ENCODE measurements around the gene TTR. TPM values are rescaled to one million over a fixed set of nuclear protein-coding genes. Genes with fewer than 3 reads are reported as not detected.

Gene TTR
- total and polyA plus RNA-seq, 4 donors: 295 to 4,751 (median 926) TPM

- TF ChIP-seq YY1 (IDR thresholded peaks at IDR 0.05) (no peak), FOXA1 (IDR thresholded peaks at IDR 0.05) (no peak), RAD21 (IDR thresholded peaks at IDR 0.05) (peak in 1 of 2 donors; percentile 9), GABPA (IDR thresholded peaks at IDR 0.05 in 1 of 2, conservative IDR thresholded peaks at IDR 0.05 in 1 of 2) (no peak), HNF4A (conservative IDR thresholded peaks at IDR 0.05) (peak; percentile 68 to 69)
- TF ChIP-seq, protein P1, sequence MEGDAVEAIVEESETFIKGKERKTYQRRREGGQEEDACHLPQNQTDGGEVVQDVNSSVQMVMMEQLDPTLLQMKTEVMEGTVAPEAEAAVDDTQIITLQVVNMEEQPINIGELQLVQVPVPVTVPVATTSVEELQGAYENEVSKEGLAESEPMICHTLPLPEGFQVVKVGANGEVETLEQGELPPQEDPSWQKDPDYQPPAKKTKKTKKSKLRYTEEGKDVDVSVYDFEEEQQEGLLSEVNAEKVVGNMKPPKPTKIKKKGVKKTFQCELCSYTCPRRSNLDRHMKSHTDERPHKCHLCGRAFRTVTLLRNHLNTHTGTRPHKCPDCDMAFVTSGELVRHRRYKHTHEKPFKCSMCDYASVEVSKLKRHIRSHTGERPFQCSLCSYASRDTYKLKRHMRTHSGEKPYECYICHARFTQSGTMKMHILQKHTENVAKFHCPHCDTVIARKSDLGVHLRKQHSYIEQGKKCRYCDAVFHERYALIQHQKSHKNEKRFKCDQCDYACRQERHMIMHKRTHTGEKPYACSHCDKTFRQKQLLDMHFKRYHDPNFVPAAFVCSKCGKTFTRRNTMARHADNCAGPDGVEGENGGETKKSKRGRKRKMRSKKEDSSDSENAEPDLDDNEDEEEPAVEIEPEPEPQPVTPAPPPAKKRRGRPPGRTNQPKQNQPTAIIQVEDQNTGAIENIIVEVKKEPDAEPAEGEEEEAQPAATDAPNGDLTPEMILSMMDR (IDR thresholded peaks at IDR 0.05; ENCODE audit: low read depth, low read length, missing input control): no peak
Measured at GRCh38 chr18:31573051-31573450, 18.6 kb upstream of the TTR start (continued).

GRCh38 chr18:31574359-31574758, 17.3 kb upstream of the TTR start:
- Histone ChIP-seq H3K36me3 (ENCODE audit: control insufficient read depth in 4 of 4, insufficient read depth in 3 of 4, low read depth in 1 of 4, low read length in 3 of 4) (no peaks in the 10 kb centered on the region), H3K4me1 (ENCODE audit: control insufficient read depth in 4 of 4, insufficient read depth in 4 of 4, low read length in 3 of 4) (peaks cover 5 to 53% (median 42%) of the 10 kb centered on the region in 4 donors), H3K27ac (ENCODE audit: low read depth in 1 of 2, low read length in 2 of 2) (no peak overlapping the region), H3K9ac (ENCODE audit: low read depth in 1 of 2, low read length in 2 of 2) (no peak overlapping the region), H3K9me3 (ENCODE audit: control insufficient read depth in 4 of 4, low read length in 3 of 4) (no peaks in the 10 kb centered on the region), H3K4me3 (ENCODE audit: low read depth in 1 of 3, low read length in 3 of 3) (no peak overlapping the region), H3K27me3 (ENCODE audit: control insufficient read depth in 4 of 4, insufficient read depth in 4 of 4, low read length in 3 of 4) (no peaks in the 10 kb centered on the region)
- no peak for DNase-seq (ENCODE audit: low spot score)
- WGBS: 25% methylated on average over 1 of the region's 1 CpG
- TF ChIP-seq HNF4G (IDR thresholded peaks at IDR 0.05) (peak; percentile 33), FOXA1 (IDR thresholded peaks at IDR 0.05) (no peak), FOXA2 (IDR thresholded peaks at IDR 0.05) (no peak), NR2F2 (IDR thresholded peaks at IDR 0.05) (no peak), RAD21 (IDR thresholded peaks at IDR 0.05) (peak in 1 of 2 donors; percentile 30), RXRA (IDR thresholded peaks at IDR 0.05) (peak; percentile 68 to 77), ATF3 (IDR thresholded peaks at IDR 0.05) (peak; percentile 73), SP1 (IDR thresholded peaks at IDR 0.05) (peak; percentile 62), MAX (IDR thresholded peaks at IDR 0.05) (peak; percentile 35), TAF1 (conservative IDR thresholded peaks at IDR 0.05) (no peak), YY1 (IDR thresholded peaks at IDR 0.05) (no peak), JUND (IDR thresholded peaks at IDR 0.05) (peak; percentile 26 to 32), HNF4A (conservative IDR thresholded peaks at IDR 0.05) (peak; percentile 72 to 78), GABPA (IDR thresholded peaks at IDR 0.05 in 1 of 2, conservative IDR thresholded peaks at IDR 0.05 in 1 of 2) (no peak)
- TF ChIP-seq, protein P2, sequence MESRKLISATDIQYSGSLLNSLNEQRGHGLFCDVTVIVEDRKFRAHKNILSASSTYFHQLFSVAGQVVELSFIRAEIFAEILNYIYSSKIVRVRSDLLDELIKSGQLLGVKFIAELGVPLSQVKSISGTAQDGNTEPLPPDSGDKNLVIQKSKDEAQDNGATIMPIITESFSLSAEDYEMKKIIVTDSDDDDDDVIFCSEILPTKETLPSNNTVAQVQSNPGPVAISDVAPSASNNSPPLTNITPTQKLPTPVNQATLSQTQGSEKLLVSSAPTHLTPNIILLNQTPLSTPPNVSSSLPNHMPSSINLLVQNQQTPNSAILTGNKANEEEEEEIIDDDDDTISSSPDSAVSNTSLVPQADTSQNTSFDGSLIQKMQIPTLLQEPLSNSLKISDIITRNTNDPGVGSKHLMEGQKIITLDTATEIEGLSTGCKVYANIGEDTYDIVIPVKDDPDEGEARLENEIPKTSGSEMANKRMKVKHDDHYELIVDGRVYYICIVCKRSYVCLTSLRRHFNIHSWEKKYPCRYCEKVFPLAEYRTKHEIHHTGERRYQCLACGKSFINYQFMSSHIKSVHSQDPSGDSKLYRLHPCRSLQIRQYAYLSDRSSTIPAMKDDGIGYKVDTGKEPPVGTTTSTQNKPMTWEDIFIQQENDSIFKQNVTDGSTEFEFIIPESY (IDR thresholded peaks at IDR 0.05): no peak
- TF ChIP-seq, protein P1 (IDR thresholded peaks at IDR 0.05; ENCODE audit: low read depth, low read length, missing input control): no peak
- TF ChIP-seq, protein P3, sequence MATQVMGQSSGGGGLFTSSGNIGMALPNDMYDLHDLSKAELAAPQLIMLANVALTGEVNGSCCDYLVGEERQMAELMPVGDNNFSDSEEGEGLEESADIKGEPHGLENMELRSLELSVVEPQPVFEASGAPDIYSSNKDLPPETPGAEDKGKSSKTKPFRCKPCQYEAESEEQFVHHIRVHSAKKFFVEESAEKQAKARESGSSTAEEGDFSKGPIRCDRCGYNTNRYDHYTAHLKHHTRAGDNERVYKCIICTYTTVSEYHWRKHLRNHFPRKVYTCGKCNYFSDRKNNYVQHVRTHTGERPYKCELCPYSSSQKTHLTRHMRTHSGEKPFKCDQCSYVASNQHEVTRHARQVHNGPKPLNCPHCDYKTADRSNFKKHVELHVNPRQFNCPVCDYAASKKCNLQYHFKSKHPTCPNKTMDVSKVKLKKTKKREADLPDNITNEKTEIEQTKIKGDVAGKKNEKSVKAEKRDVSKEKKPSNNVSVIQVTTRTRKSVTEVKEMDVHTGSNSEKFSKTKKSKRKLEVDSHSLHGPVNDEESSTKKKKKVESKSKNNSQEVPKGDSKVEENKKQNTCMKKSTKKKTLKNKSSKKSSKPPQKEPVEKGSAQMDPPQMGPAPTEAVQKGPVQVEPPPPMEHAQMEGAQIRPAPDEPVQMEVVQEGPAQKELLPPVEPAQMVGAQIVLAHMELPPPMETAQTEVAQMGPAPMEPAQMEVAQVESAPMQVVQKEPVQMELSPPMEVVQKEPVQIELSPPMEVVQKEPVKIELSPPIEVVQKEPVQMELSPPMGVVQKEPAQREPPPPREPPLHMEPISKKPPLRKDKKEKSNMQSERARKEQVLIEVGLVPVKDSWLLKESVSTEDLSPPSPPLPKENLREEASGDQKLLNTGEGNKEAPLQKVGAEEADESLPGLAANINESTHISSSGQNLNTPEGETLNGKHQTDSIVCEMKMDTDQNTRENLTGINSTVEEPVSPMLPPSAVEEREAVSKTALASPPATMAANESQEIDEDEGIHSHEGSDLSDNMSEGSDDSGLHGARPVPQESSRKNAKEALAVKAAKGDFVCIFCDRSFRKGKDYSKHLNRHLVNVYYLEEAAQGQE (IDR thresholded peaks at IDR 0.05): peak; percentile 44
